ENCODE measurements around the gene MAP3K2.

Gene MAP3K2

GRCh38 chr2:127407091-127407490 is 19.3 kb upstream of the MAP3K2 start:
- DNase-seq (ENCODE audit: low spot score), result no peak

DNA sequence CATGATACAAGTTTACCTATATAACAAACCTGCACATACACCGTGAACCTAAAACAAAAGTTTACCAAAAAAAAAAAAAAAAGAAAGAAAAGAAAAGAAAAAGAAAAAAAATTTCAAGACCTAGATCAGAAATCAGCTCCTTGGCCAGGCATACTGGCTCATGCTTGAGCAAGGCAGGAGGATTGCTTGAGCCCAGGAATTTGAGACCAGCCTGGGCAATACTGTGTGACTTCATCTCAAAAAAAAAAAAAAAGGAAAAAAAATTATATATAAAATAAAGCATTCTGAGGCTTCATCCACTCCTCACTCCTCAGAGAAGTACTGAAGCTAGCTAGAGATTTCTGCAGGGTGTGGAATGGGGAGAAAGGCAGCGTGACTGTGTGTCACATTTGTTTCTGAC is 18.7 kb upstream of the MAP3K2 start:
- DNase-seq (ENCODE audit: low spot score), result no peak

- no peak for DNase-seq (ENCODE audit: low spot score)
Observed at GRCh38 chr2:127405255-127405610, 17.5 kb upstream of the MAP3K2 start.

DNA sequence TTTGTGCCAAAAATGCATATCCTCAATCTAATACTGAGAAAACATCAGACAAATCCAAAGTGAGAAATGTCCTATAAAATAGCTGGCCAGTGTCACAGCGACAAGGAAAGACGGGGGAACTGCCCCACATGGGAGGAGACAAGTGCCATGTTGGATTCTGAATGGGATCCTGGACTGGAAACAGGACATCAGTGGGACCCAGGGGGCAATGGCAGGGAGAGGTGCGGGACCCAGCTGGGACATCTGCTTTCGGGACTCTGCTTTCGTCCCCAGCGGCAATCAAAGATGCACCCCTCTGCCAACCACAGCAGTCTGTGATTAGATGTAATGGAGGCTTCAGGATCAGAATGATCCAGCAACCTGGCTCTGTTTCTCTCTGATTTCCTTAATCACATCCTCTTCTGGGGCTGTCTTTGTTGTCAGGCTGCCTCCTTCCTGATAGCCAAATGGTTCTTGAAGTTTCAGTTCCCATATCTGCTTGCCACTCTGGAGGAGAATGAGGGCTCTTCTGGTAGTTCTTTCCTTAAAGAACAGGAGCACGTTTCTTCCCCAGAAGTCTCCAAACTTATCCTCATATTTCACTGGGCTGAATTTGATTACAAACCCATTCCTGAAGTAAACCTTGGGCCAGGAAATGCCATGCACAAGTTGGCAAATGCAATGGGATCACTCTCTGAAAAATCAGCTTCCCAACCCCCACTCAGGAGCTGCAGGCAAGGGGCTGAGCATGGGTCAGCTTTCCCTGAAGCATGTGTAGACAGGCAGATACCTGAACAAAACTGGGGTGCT is 16.9 kb upstream of the MAP3K2 start:
- DNase-seq (ENCODE audit: low spot score), result no peak

GRCh38 chr2:127403460-127403859 is 15.7 kb upstream of the MAP3K2 start:
- no peak for DNase-seq (ENCODE audit: low spot score)

DNA sequence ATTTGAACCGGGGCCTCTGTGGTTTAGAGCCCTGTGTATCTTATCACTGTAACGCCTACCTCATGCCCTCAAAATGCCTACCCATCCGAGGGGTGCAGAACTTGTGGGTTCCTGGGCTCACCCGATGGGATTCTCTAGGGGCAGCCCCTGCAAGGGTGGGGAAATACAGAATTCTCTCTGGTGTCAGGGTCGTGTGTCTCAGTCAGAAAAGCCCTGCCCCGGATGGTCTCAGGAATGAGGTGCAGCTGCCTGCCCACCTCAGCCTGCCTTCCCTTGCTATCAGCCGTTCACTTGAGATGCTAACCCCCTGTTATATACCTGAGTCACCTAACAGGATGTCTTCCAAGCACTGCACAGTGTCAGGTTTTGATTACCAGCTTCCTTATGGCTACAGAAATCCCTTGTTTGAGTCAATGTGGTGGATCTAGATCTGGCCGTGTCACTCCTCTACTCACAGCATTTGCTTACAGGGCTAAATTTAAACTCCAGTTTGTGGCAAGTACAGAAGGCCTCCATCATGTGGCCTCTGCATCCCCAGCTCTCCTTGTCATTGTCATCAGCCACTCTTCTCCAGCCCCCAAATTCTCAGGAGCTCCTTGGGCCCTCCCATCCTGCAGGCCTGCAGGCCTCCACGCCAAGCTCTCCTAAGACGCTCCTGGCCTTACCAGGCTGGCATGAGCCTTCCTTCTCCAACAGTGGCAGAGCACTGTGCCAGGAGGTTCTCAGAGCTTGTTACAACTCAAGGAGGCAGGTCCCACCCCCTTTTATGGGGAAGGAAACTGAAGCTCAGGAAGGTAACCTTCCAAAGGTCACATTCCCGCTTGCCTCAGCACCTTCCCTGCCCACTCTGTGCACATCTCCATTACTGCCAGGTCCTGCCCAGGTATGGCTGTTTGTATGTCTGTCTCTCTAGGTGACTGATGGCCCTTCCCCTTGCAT is 14.3 kb upstream of the MAP3K2 start:
- no peak for DNase-seq (ENCODE audit: low spot score)

GRCh38 chr2:127400897-127401756 is 13.4 kb upstream of the MAP3K2 start:
- no peak for DNase-seq (ENCODE audit: low spot score)

DNA sequence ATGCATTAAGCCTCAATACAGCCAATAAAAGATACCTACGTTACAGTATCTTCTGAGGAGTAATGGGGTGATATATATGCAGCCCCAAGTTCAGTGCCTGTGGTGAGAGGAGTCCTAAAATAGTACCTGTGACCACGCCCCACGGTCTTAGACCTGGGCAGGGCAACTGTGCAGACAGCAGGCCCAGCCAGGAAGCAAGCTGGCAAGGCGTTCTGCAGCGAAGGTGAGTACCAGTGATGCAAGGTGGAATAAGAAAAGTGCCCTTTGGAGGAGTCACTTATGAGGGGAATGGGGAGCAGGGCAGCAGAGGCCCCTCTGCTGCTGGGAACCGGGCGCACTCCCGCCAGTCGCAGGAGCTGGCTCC is 12.7 kb upstream of the MAP3K2 start:
- DNase-seq (ENCODE audit: low spot score), result no peak

DNA sequence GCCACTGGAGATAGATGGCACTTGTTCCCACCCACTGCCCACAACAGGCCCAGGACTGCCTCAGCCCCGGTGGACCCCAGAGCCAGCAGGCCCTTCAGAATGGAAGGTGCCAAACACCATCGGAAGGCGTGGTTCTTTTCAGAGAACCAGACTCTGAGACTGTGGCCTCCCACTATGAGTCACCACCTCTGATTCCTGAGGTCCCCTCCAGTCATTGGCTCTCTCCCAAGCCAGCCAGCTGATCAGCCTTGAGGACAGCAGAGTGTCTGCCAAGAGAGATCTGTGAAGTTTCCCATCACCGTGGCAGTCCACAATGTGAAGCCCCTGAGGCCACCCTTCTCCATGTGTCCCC is 10.4 kb upstream of the MAP3K2 start:
- DNase-seq (ENCODE audit: low spot score), result peak; percentile 94

DNA sequence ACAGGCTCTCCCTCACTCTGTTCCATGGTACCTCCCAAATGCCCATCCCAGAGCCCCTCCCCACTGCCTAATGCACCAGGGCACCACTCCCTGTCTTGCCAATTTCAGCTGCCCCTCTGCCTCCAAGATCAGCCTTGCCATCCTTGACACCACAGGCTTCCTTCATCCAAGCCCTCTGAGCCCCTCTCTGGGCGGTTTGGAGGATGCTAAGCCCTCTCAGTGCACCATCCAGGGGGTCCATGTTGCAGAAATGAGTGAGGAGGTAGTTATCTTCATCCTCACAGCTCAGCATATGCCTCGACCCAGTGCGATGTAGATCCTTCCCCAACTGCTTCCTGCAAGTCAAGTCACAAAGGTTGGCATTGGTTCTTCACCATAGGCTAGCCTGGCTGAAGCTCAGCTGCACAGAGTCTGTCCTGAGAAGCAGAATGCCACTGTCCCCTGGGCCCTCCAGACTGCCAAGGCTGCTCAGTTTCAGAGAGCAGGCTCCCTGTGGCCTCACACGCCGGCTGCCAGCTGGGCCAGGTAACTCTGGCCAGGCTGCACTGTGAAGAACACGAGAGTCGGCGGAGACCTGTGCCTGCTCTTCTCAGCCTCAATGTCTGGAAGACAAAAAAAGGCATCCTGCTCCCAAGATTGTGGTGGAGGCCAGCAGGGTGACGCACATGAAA is 9.9 kb upstream of the MAP3K2 start:
- DNase-seq (ENCODE audit: low spot score), result no peak

DNA sequence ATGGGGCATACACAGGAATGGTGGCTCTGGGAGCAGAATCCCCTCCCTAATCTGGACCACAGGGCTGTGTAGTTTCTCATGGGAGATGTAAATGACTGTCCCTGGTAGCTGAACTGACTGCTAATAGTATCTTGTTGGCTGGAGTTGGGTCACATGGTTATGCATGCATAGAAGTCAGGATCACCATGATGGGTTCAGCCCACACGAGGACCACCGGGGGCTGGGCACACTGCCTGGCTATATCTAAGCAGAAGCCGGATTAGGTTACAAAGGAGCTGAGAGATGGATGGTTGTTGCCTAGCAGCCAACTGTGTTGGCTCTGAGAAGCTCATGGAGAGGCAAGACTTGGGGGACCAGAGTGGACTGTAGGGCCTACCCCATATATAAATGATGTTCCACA is 6.7 kb upstream of the MAP3K2 start:
- no peak for DNase-seq (ENCODE audit: low spot score)

- DNase-seq (ENCODE audit: low spot score), result no peak
Observed at GRCh38 chr2:127392828-127393578, 5.2 kb upstream of the MAP3K2 start.

DNA sequence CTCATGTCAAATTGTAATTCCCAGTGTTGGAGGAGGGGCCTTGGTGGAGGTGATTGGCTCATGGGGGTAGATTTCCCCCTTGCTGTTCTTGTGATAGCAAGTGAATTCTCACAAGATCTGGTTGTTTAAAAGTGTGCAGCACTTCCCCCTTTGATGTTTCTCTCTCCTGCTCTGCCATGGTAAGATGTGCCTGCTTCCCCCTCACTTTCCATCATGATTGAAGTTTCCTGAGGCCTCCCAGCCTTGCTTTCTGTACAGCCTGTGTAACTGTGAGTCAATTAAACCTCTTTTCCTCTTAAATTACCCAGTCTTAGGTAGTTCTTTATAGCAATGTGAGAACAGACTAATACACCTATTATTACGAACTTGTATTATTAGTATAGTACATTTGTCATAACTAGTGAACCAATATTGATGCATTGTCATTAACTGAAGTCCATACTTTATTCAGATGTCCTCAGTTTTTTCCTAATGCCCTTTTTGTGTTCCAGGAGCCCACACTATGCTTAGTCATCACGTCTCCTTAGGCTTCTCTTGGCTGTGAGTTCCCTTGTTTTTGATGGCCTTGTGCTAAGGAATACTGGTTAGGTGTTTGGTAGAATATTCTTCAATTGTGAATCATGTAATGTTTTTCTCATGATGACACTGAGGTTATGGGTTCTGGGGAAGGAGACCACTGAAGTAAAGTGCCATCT is 4.5 kb upstream of the MAP3K2 start:
- DNase-seq (ENCODE audit: low spot score), result no peak

DNA sequence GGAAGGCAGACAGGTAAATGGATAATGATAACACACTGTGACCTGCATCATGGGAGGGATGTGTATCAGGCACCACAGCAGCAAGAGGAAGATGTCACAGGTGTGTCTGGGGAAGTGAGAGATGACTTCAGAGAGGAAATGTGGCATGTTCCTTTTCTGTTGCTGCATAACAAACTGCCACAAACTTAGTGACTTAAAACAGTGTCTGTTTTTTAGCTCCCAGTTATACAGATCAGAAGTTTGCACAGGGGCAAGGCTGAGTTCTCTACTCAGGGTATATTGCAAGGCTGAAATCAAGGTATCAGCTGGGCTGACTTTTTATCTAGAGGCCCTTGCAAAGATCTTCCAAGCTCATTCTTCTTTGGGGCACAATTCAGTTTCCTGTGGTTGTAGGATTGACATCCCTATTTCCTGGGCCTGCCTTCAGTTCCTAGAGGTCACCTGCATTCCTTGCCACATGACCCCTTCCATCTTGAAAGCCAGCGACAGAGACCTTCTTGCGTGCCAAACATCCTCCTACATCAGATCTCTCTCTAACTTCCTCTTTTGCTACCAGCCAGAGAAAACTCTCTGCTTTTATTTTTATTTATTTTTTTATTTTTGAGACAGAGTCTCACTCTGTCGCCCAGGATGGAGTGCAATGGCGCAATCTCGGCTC is 2.1 kb upstream of the MAP3K2 start:
- DNase-seq (ENCODE audit: low spot score), result no peak

DNA sequence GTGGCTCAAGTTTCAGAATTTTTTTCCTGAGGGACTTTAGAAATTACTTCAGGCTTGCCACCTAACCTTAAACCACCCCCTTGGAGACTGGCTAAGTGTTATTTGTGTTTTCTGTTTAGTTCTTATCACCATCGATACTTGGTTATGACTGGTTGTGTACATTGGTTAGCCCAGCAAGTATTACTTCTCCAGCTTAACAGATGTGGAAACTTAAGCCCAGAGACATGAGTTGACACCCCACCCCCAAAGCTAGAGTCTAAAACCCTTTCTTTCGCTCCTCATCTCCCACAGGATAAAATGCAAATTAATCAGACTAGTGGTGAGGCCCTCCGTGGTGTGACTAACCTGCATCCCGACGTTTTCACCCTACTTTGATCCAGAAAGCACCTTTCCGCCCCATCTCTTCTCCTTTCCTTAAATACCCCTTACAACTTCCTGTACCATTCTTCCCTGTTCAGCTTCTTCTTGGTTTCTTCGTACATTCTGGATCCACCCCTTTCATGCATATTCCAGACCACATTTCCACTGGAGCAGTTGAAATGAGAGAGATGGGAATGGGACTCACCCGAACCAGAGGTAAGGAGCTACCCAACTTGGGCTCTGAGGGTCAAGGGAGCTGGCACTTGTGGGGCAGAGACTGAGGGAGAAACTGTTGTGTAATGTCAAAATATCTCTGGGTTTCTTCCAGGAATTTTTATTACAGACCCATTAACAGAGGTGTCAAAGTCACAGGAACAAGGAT is 819 bp upstream of the MAP3K2 start:
- DNase-seq (ENCODE audit: low spot score), result no peak

DNA sequence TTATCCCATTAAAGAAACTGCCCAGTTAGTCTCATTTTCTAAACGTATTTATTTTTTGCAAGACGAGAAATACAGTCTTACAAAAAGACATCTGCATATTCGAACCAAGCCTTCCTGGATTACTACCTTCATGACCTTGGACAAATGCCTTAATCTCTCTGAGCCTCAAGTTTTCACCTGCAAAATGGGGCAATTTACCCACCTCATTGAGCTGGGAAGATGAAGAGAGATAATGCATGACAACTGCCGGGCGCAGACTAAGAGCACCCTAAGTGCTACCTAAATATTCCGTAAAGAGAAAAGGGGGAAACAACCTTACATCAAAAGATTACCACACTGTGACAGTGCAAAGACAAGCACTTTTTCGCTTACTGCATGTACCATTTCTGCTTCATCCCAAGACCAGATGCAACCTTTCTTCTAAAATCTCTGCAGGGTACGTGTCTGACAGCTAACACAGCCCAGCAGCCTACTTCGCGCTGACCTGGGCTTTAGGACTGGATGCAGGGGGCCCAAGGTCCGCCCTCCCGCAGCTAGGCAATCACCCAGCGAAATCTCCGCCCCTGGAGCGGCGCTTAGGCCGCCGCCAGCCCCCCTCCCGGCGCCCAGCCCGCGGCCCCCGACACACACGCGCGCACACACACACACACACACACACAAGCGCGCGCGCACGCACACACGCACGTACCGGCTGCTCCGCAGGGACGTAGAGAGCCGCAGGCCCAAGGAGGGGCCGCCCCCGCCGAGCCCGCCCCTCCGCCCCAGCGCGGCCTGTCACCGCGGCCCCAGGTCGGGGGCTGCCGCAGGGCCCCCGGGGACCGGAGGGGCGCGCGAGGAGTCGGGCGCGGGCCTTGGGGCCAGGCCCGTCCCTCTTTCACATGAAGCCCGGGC is 766 bp downstream of the MAP3K2 start:
- peak; percentile 85 for DNase-seq (ENCODE audit: low spot score)

DNA sequence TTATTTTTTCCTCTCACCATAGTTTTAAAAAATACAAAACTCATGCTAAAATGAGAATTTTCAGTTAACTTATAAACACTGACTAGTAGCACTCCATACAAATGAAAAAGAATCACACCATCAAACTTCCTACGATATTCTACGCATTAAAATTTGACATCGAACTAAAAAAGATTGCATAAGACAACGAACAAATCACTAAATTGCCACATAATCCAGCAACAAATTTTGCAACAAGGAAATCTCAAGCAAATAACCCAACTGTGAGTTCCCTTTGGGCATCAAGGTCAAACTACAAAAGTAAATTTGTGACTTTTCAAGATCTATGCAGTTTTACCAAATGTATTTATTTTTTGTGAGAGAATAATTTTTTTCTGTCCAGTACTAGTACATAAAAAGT is 1.5 kb downstream of the MAP3K2 start:
- DNase-seq (ENCODE audit: low spot score), result no peak

GRCh38 chr2:127384529-127384928 is 3.2 kb downstream of the MAP3K2 start:
- DNase-seq (ENCODE audit: low spot score), result no peak

Measured in AG08396 (cell line).